Measurements from ENCODE around the gene CACNA2D1.

DNA sequence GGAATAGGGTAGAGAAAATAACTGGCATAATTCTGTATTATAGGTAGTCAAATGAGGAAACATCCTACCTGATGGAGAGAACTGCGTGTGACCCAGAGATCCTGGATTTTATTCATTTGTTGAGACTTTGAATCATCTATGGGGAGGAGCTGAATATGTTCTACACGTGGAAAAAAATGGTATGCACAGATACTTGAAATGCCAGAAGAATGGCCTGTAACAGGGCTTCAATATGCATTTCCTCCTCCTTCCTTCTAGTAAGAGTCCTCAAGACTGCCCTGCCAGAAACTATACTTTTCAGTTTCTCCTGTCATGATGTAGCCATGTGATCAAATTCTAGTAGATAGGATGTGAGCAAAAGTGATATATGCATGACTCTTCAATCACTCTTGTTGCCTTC is 372.1 kb downstream of the CACNA2D1 start:
- TF ChIP-seq NR3C1 (IDR thresholded peaks at IDR 0.05) (no peak), HOXB5 (CRISPR knock-in tag; IDR thresholded peaks at IDR 0.05) (no peak), JUN (IDR thresholded peaks at IDR 0.05) (no peak), ZFP36 (IDR thresholded peaks at IDR 0.05; ENCODE audit: borderline replicate concordance, partially characterized antibody) (no peak), ESRRA (IDR thresholded peaks at IDR 0.05; ENCODE audit: borderline replicate concordance, low read length) (no peak), MYC (IDR thresholded peaks at IDR 0.05; ENCODE audit: borderline replicate concordance, low read length) (no peak), POLR2AphosphoS2 (conservative IDR thresholded peaks at IDR 0.05; ENCODE audit: low read length) (no peak)
- TF ChIP-seq, protein P1, sequence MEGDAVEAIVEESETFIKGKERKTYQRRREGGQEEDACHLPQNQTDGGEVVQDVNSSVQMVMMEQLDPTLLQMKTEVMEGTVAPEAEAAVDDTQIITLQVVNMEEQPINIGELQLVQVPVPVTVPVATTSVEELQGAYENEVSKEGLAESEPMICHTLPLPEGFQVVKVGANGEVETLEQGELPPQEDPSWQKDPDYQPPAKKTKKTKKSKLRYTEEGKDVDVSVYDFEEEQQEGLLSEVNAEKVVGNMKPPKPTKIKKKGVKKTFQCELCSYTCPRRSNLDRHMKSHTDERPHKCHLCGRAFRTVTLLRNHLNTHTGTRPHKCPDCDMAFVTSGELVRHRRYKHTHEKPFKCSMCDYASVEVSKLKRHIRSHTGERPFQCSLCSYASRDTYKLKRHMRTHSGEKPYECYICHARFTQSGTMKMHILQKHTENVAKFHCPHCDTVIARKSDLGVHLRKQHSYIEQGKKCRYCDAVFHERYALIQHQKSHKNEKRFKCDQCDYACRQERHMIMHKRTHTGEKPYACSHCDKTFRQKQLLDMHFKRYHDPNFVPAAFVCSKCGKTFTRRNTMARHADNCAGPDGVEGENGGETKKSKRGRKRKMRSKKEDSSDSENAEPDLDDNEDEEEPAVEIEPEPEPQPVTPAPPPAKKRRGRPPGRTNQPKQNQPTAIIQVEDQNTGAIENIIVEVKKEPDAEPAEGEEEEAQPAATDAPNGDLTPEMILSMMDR (IDR thresholded peaks at IDR 0.05) = no peak
